Kidney epithelial cell (primary cell): ENCODE results near the gene OR5K1. TPM values are rescaled to one million over a fixed set of nuclear protein-coding genes. Genes with fewer than 3 reads are reported as not detected.
A peak's percentile ranks its signal among the peaks of the same experiment; 100 is the strongest.

Experiments used
- DNase-seq: peaks from one replicate; pipeline ENCODE4 v3.0.0-alpha.2; 2010; ENCODE audit warnings: low read depth
- H3K27me3 ChIP-seq: 2 replicates; pipeline ENCODE4 v1.6.0; 2011; ENCODE audit warnings: low read length; ENCODE audit not compliant: control insufficient read depth, insufficient read depth
- H3K36me3 ChIP-seq: 2 replicates; pipeline ENCODE4 v1.5.1; 2011; ENCODE audit warnings: low read length; ENCODE audit not compliant: control insufficient read depth, insufficient read depth
- H3K4me3 ChIP-seq: 2 replicates; pipeline ENCODE4 v1.5.1; 2011; ENCODE audit warnings: low read depth, mild to moderate bottlenecking, control low read depth, low read length
- CTCF ChIP-seq: IDR thresholded peaks from 2 replicates; pipeline ENCODE4 v1.5.1; 2011; ENCODE audit warnings: mild to moderate bottlenecking, moderate library complexity, low read length, control low read depth, inconsistent platforms; ENCODE audit not compliant: insufficient read depth, poor library complexity, severe bottlenecking
- total RNA-seq: library from RNA; depleted of rRNA; stranded (reverse); fragments of >200 nt; gene quantifications from 2 replicates; pipeline ENCODE4 v1.2.3, GENCODE V29; 2015

OR5K1 gene
- total RNA-seq, 1 donor from 2014 or later = not detected

DNA sequence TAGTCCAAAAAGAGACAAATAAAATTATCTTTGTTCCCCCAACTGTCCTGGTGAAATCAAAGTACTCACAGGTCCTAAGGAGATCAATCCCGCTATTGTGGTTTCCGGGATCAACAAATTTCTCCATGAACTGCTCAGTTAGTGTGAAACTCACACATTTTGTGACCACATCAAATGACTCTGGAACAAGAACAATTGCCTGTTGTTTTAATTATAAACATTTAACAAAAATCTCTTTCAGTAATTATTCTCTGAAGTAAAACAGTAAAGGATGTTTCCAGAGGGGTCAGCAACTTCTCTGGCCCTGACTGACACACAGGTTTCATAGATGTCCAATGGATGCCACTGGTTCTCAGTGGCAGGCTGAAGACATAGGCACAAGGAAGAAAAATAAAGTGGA, 55.8 kb downstream of the OR5K1 start:
- Histone ChIP-seq H3K27me3 (no peaks in the 10 kb centered on the region), H3K36me3 (no peaks in the 10 kb centered on the region), H3K4me3 (no peak overlapping the region)
- TF ChIP-seq CTCF = no peak
- no peak for DNase-seq

DNA sequence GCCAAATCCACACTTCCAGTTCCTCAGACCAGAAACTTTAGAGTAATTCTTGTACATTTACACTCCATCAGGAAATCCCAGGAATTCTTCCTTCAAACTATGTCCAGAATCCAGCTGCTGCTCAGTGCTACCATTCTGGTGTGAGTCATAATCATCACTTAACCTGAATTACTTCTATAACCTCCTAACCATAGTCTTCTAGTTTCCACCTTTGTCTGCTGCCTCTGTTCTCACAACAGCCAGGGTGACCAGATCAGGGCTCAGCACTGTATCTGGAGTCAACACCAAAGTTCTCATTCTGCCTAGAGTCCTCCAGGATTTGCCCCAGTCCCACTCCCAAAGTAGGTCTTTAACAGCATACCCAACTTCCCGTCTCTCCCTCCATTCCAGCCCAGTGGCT, 56.4 kb downstream of the OR5K1 start:
- no peak for TF ChIP-seq CTCF
- Histone ChIP-seq H3K36me3 (no peaks in the 10 kb centered on the region), H3K4me3 (no peak overlapping the region), H3K27me3 (no peaks in the 10 kb centered on the region)
- DNase-seq = no peak

GRCh38 chr3:98521897-98522543, 59.0 kb downstream of the OR5K1 start:
- no peaks in the 10 kb centered on the region for H3K36me3 ChIP-seq
- peak overlapping the region; percentile 72 for H3K4me3 ChIP-seq
- no peak for TF ChIP-seq CTCF
- peak; percentile 44 for DNase-seq
- no peaks in the 10 kb centered on the region for H3K27me3 ChIP-seq

Other genes with a start within 250 kb of the OR5K1 start
- gene OR5H6, start 199.0 kb upstream of the OR5K1 start, total RNA-seq = not detected in 2 replicates
- gene OR5H2, start 180.7 kb upstream of the OR5K1 start, total RNA-seq = not detected in 2 replicates
- gene OR5K4, start 109.3 kb upstream of the OR5K1 start, total RNA-seq = not detected in 2 replicates
- gene OR5K3, start 72.5 kb upstream of the OR5K1 start, total RNA-seq = not detected in 2 replicates
- not detected in 2 replicates for gene OR5K2, start 34.5 kb downstream of the OR5K1 start, total RNA-seq
- gene CLDND1, start 59.7 kb downstream of the OR5K1 start, total RNA-seq = 103 and 124 TPM in 2 replicates
- gene GPR15, start 68.8 kb downstream of the OR5K1 start, total RNA-seq = not detected in 2 replicates
- gene CPOX, start 130.4 kb downstream of the OR5K1 start, total RNA-seq = 26.5 and 28.2 TPM in 2 replicates